Kidney capillary endothelial cell (primary cell): Measurements from ENCODE around the gene BBS12.
"Not testable (repeated sequence)": the region's sequence is repeated elsewhere in the genome, so short reads cannot be mapped to it uniquely, and the experiment has no call there.

Experiments
- DNase-seq: peaks from one replicate; pipeline ENCODE4 v3.0.0-alpha.2; 2018; ENCODE audit warnings: low spot score

BBS12 gene

GRCh38 chr4:122765692-122766352, 33.3 kb downstream of the BBS12 start:
- DNase-seq, result no peak

- DNase-seq, result no peak
Measured at GRCh38 chr4:122766353-122766705, 33.8 kb downstream of the BBS12 start.

GRCh38 chr4:122766950-122767349, 34.4 kb downstream of the BBS12 start:
- DNase-seq, result no peak

GRCh38 chr4:122771724-122772123, 39.2 kb downstream of the BBS12 start:
- DNase-seq, result no peak

GRCh38 chr4:122772311-122772710, 39.8 kb downstream of the BBS12 start:
- DNase-seq, result no peak

GRCh38 chr4:122772986-122773385, 40.5 kb downstream of the BBS12 start:
- no peak for DNase-seq

GRCh38 chr4:122775039-122775438, 42.5 kb downstream of the BBS12 start:
- DNase-seq, result no peak

- DNase-seq, result no peak
Measured at GRCh38 chr4:122775987-122776836, 43.7 kb downstream of the BBS12 start.

- no peak for DNase-seq
Measured at GRCh38 chr4:122776916-122777315, 44.4 kb downstream of the BBS12 start.

- no peak for DNase-seq
Measured at GRCh38 chr4:122777846-122778673, 45.6 kb downstream of the BBS12 start.

- DNase-seq, result no peak
Measured at GRCh38 chr4:122781486-122781885, 49.0 kb downstream of the BBS12 start.

GRCh38 chr4:122783301-122784215, 51.1 kb downstream of the BBS12 start:
- DNase-seq, result peak; percentile 43

- DNase-seq, result no peak
Measured at GRCh38 chr4:122784261-122784660, 51.8 kb downstream of the BBS12 start.

- no peak for DNase-seq
Measured at GRCh38 chr4:122785099-122785498, 52.6 kb downstream of the BBS12 start.

- DNase-seq, result not testable (repeated sequence)
Measured at GRCh38 chr4:122786296-122786695, 53.8 kb downstream of the BBS12 start.

- DNase-seq, result not testable (repeated sequence)
Measured at GRCh38 chr4:122786920-122787319, 54.4 kb downstream of the BBS12 start.

GRCh38 chr4:122787940-122788339, 55.4 kb downstream of the BBS12 start:
- no peak for DNase-seq

GRCh38 chr4:122788935-122789334, 56.4 kb downstream of the BBS12 start:
- no peak for DNase-seq

GRCh38 chr4:122793811-122794210, 61.3 kb downstream of the BBS12 start:
- no peak for DNase-seq
